Measurements from ENCODE around the gene CAPN10.

DNA sequence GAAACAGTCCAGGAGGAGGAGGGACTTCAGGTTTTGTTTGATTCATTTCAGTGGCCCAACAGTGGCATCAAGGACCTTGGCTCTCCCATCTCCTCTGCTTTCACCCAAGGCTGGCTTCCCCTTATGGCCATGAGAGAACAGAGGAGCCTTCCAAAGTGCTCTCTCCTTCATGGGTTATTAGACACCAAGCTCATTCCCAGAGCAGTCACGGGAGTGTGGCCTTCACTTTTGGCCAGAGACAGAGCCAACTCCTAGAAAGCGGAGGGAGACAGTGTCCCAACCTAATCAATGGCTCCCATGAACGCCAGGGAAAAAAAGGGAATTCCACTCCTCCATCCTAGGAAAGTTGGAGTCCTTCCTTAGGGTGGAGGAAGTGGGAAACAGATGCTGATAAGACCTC is 27.2 kb upstream of the CAPN10 start:
- TF ChIP-seq, protein P1, sequence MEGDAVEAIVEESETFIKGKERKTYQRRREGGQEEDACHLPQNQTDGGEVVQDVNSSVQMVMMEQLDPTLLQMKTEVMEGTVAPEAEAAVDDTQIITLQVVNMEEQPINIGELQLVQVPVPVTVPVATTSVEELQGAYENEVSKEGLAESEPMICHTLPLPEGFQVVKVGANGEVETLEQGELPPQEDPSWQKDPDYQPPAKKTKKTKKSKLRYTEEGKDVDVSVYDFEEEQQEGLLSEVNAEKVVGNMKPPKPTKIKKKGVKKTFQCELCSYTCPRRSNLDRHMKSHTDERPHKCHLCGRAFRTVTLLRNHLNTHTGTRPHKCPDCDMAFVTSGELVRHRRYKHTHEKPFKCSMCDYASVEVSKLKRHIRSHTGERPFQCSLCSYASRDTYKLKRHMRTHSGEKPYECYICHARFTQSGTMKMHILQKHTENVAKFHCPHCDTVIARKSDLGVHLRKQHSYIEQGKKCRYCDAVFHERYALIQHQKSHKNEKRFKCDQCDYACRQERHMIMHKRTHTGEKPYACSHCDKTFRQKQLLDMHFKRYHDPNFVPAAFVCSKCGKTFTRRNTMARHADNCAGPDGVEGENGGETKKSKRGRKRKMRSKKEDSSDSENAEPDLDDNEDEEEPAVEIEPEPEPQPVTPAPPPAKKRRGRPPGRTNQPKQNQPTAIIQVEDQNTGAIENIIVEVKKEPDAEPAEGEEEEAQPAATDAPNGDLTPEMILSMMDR (IDR thresholded peaks at IDR 0.05): no peak
- no peak for TF ChIP-seq EP300 (IDR thresholded peaks at IDR 0.05)

All from ovary (tissue), 3 donors.